DMS153 treated with DMSO at 0.1 percent for 48 hours (cell line): ENCODE results near the gene CD109.
"Not testable (repeated sequence)": the region's sequence is repeated elsewhere in the genome, so short reads cannot be mapped to it uniquely, and the experiment has no call there.

Experiments
- DNase-seq: peaks from one replicate; lab custom pipeline; 2025; ENCODE audit not compliant: unreplicated experiment; lab: John Stamatoyannopoulos, UW

Gene CD109

GRCh38 chr6:73851048-73851447 is 155.0 kb downstream of the CD109 start:
- DNase-seq: not testable (repeated sequence)

- DNase-seq: peak; percentile 43
Observed at GRCh38 chr6:73854998-73855718, 159.2 kb downstream of the CD109 start.

GRCh38 chr6:73857341-73857890 is 161.4 kb downstream of the CD109 start:
- DNase-seq: no peak

GRCh38 chr6:73858376-73858775 is 162.4 kb downstream of the CD109 start:
- DNase-seq: no peak

GRCh38 chr6:73860303-73860702 is 164.3 kb downstream of the CD109 start:
- no peak for DNase-seq

GRCh38 chr6:73866305-73866704 is 170.3 kb downstream of the CD109 start:
- DNase-seq: no peak

- DNase-seq: no peak
Observed at GRCh38 chr6:73867411-73867810, 171.4 kb downstream of the CD109 start.

GRCh38 chr6:73870907-73871306 is 174.9 kb downstream of the CD109 start:
- DNase-seq: no peak

GRCh38 chr6:73873081-73873480 is 177.1 kb downstream of the CD109 start:
- no peak for DNase-seq
